ENCODE results near the gene DAB2IP.
A peak's percentile ranks its signal among the peaks of the same experiment; 100 is the strongest.
"Not testable (repeated sequence)": the region's sequence is repeated elsewhere in the genome, so short reads cannot be mapped to it uniquely, and the experiment has no call there.

DAB2IP gene

GRCh38 chr9:121651295-121652020 lies at the start of gene DAB2IP:
Gene DAB2IP (plus strand): TSS chr9:121651634. CDS start chr9:121651776, 142 bp downstream.
- ATAC-seq: no peak
- DNase-seq: peak; percentile 19

- DNase-seq (no peak), ATAC-seq (no peak)
Observed at GRCh38 chr9:121603028-121603427, 48.4 kb upstream of the DAB2IP start.

- DNase-seq: no peak
- no peak for ATAC-seq
Observed at GRCh38 chr9:121604242-121604641, 47.2 kb upstream of the DAB2IP start.

- ATAC-seq: no peak
- no peak for DNase-seq
Observed at GRCh38 chr9:121604654-121605053, 46.8 kb upstream of the DAB2IP start.

- no peak for ATAC-seq
- no peak for DNase-seq
Observed at GRCh38 chr9:121607434-121608167, 43.8 kb upstream of the DAB2IP start.

- DNase-seq: no peak
- ATAC-seq: no peak
Observed at GRCh38 chr9:121608168-121608853, 43.1 kb upstream of the DAB2IP start.

- DNase-seq (no peak), ATAC-seq (no peak)
Observed at GRCh38 chr9:121609822-121610637, 41.4 kb upstream of the DAB2IP start.

GRCh38 chr9:121610638-121610953 lies 40.8 kb upstream of the DAB2IP start:
- DNase-seq: no peak
- ATAC-seq: no peak

GRCh38 chr9:121612511-121612998 lies 38.9 kb upstream of the DAB2IP start:
- no peak for DNase-seq
- no peak for ATAC-seq

- ATAC-seq: no peak
- no peak for DNase-seq
Observed at GRCh38 chr9:121613009-121613752, 38.3 kb upstream of the DAB2IP start.

GRCh38 chr9:121616123-121616755 lies 35.2 kb upstream of the DAB2IP start:
- no peak for DNase-seq
- ATAC-seq: no peak

GRCh38 chr9:121618504-121618903 lies 32.9 kb upstream of the DAB2IP start:
- ATAC-seq: no peak

GRCh38 chr9:121618910-121619309 lies 32.5 kb upstream of the DAB2IP start:
- not testable (repeated sequence) for ATAC-seq, DNase-seq

More at GRCh38 chr9:121618504-121618903, 32.9 kb upstream of the DAB2IP start:
- no peak for DNase-seq

GRCh38 chr9:121619545-121620324 lies 31.7 kb upstream of the DAB2IP start:
- no peak for DNase-seq
- no peak for ATAC-seq

- no peak for ATAC-seq
- DNase-seq: no peak
Observed at GRCh38 chr9:121620325-121620673, 31.1 kb upstream of the DAB2IP start.

GRCh38 chr9:121620777-121621449 lies 30.5 kb upstream of the DAB2IP start:
- no peak for DNase-seq
- peak; percentile 45 for ATAC-seq

GRCh38 chr9:121622387-121623203 lies 28.8 kb upstream of the DAB2IP start:
- no peak for DNase-seq

GRCh38 chr9:121623430-121623829 lies 28.0 kb upstream of the DAB2IP start:
- not testable (repeated sequence) for ATAC-seq, DNase-seq

More at GRCh38 chr9:121622387-121623203, 28.8 kb upstream of the DAB2IP start:
- no peak for ATAC-seq

- ATAC-seq (no peak), DNase-seq (no peak)
Observed at GRCh38 chr9:121625590-121625989, 25.8 kb upstream of the DAB2IP start.

All from stimulated activated naive CD8-positive, alpha-beta T cell treated with anti-CD3 and anti-CD28 coated beads, Interleukin-15, Interleukin-2, amounts not matched to agents 100 U/mL and 50 U/mL, for 24 hours (primary cell).